ENCODE data around the gene RAP1GAP.

The RAP1GAP gene

GRCh38 chr1:21661886-21662285 is 7.3 kb downstream of the RAP1GAP start:
- DNase-seq: no peak

- no peak for DNase-seq
Measured at GRCh38 chr1:21659924-21660326, 9.2 kb downstream of the RAP1GAP start.

GRCh38 chr1:21659099-21659923 is 9.8 kb downstream of the RAP1GAP start:
- DNase-seq: peak; percentile 65

- no peak for DNase-seq
Measured at GRCh38 chr1:21657456-21658190, 11.5 kb downstream of the RAP1GAP start.

- DNase-seq: no peak
Measured at GRCh38 chr1:21655748-21656147, 13.4 kb downstream of the RAP1GAP start.

- DNase-seq: no peak
Measured at GRCh38 chr1:21655259-21655658, 13.9 kb downstream of the RAP1GAP start.

GRCh38 chr1:21654209-21654608 is 14.9 kb downstream of the RAP1GAP start:
- no peak for DNase-seq

GRCh38 chr1:21653744-21654100 is 15.4 kb downstream of the RAP1GAP start:
- no peak for DNase-seq

GRCh38 chr1:21652937-21653743 is 16.0 kb downstream of the RAP1GAP start:
- no peak for DNase-seq

- DNase-seq: no peak
Measured at GRCh38 chr1:21652101-21652936, 16.8 kb downstream of the RAP1GAP start.

- no peak for DNase-seq
Measured at GRCh38 chr1:21651214-21652042, 17.7 kb downstream of the RAP1GAP start.

GRCh38 chr1:21650400-21650799 is 18.8 kb downstream of the RAP1GAP start:
- DNase-seq: no peak

- no peak for DNase-seq
Measured at GRCh38 chr1:21649315-21649714, 19.8 kb downstream of the RAP1GAP start.

GRCh38 chr1:21648791-21649190 is 20.4 kb downstream of the RAP1GAP start:
- DNase-seq: no peak

GRCh38 chr1:21648352-21648730 is 20.8 kb downstream of the RAP1GAP start:
- no peak for DNase-seq

GRCh38 chr1:21647431-21648351 is 21.5 kb downstream of the RAP1GAP start:
- no peak for DNase-seq

GRCh38 chr1:21645550-21645949 is 23.6 kb downstream of the RAP1GAP start:
- no peak for DNase-seq

- no peak for DNase-seq
Measured at GRCh38 chr1:21644906-21645305, 24.3 kb downstream of the RAP1GAP start.

- DNase-seq: no peak
Measured at GRCh38 chr1:21644348-21644747, 24.8 kb downstream of the RAP1GAP start.

- no peak for DNase-seq
Measured at GRCh38 chr1:21643624-21644023, 25.5 kb downstream of the RAP1GAP start.
